Adrenal gland (tissue), 5 donors: ENCODE results near the gene MIER2.
"Not testable (repeated sequence)": the region's sequence is repeated elsewhere in the genome, so short reads cannot be mapped to it uniquely, and the experiment has no call there.

Experiments
- CTCF ChIP-seq, 6 experiments: fragments of 450-650 bp in 4 of 6; fragments of 200-600 bp in 2 of 6; sonication (generic) in 1 of 6; IDR thresholded peaks; 1 replicate in 5 of 6; 2 replicates in 1 of 6; pipeline versions ENCODE4 v1.5.1 to v1.8.0; 2016 to 2021; ENCODE audit warnings: antibody characterized with exemption in 6 of 6, mild to moderate bottlenecking in 2 of 6, moderate library complexity in 1 of 6
- POLR2A ChIP-seq, 2 donors: fragments of 450-650 bp; IDR thresholded peaks; one replicate each; pipeline ENCODE4 v1.6.1; 2017; ENCODE audit warnings: antibody characterized with exemption in 2 of 2, mild to moderate bottlenecking in 2 of 2, moderate library complexity in 1 of 2
- donor health status: DM: no; HTN: no; CAD: no.

GRCh38 chr19:380618-381219, 36.1 kb upstream of the MIER2 start:
- TF ChIP-seq CTCF, POLR2A (IDR thresholded peaks at IDR 0.05): not testable (repeated sequence)
